Fibroblast of pulmonary artery (primary cell): ENCODE results near the gene IGIP.

Experiments
- DNase-seq: peaks from one replicate; pipeline ENCODE4 v3.0.0-alpha.2; 2010; ENCODE audit warnings: low read depth
- H3K4me3 ChIP-seq: replicated peaks from 2 replicates; pipeline ENCODE4 v1.5.1; 2011; ENCODE audit warnings: low read depth, mild to moderate bottlenecking, control low read depth, low read length, moderate library complexity
- TF ChIP-seq, protein P1 (sequence below): IDR thresholded peaks from 2 replicates; pipeline ENCODE4 v1.5.1; 2011; ENCODE audit warnings: mild to moderate bottlenecking, control low read depth, low read length, inconsistent platforms; ENCODE audit errors: missing control alignments

Gene IGIP

DNA sequence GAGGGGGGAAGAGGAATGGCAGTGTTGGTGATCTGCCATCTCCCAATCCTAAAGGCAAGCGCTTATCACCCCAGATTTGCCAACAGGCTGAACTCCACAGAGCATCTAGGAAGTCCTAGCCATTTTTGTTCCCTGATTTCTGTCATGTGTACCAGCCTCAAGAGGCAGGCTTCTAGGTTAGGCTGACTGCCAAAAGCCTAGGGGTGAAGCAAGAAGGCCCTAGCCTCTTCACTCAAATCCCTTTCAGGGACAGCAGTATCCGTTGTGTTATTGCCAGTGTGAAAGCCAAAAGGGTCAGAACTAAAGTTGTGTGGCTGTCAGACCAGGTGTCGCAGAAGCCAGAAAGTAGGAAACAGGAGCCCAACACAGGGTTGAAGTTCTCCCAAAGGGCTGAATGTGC is 14.7 kb downstream of the IGIP start:
- TF ChIP-seq, protein P1, sequence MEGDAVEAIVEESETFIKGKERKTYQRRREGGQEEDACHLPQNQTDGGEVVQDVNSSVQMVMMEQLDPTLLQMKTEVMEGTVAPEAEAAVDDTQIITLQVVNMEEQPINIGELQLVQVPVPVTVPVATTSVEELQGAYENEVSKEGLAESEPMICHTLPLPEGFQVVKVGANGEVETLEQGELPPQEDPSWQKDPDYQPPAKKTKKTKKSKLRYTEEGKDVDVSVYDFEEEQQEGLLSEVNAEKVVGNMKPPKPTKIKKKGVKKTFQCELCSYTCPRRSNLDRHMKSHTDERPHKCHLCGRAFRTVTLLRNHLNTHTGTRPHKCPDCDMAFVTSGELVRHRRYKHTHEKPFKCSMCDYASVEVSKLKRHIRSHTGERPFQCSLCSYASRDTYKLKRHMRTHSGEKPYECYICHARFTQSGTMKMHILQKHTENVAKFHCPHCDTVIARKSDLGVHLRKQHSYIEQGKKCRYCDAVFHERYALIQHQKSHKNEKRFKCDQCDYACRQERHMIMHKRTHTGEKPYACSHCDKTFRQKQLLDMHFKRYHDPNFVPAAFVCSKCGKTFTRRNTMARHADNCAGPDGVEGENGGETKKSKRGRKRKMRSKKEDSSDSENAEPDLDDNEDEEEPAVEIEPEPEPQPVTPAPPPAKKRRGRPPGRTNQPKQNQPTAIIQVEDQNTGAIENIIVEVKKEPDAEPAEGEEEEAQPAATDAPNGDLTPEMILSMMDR, result no peak
- DNase-seq, result no peak
- H3K4me3 ChIP-seq, result no peak overlapping the region

GRCh38 chr5:140141241-140141640 is 15.5 kb downstream of the IGIP start:
- no peak overlapping the region for H3K4me3 ChIP-seq
- peak; percentile 49 for DNase-seq
- TF ChIP-seq, protein P1, result no peak

- DNase-seq, result no peak
- H3K4me3 ChIP-seq, result no peak overlapping the region
- TF ChIP-seq, protein P1, result no peak
These were observed 16.5 kb downstream of the IGIP start for GRCh38 chr5:140142246-140142645.

DNA sequence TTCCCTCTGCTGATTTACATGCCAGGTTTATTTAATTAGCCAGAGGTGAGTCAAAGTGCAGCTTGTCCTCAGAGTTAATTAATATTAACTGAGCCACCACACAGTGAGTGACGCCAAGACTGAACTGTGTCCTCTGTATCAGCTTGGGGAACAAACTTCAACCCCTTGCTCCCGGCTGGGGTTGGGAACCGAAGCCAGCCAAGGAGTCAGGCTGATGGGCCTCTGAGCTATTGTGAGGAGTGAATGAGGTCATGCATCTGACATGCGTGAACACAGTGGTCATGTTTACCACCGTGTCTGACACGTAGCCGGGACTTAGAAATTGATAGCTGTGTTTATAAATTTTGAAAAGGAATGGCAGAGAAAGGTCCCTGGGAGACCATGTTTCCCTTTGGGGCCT is 17.1 kb downstream of the IGIP start:
- TF ChIP-seq, protein P1, result no peak
- no peak overlapping the region for H3K4me3 ChIP-seq
- no peak for DNase-seq

GRCh38 chr5:140143521-140144258 is 18.0 kb downstream of the IGIP start:
- no peak overlapping the region for H3K4me3 ChIP-seq
- TF ChIP-seq, protein P1, result no peak
- DNase-seq, result no peak

DNA sequence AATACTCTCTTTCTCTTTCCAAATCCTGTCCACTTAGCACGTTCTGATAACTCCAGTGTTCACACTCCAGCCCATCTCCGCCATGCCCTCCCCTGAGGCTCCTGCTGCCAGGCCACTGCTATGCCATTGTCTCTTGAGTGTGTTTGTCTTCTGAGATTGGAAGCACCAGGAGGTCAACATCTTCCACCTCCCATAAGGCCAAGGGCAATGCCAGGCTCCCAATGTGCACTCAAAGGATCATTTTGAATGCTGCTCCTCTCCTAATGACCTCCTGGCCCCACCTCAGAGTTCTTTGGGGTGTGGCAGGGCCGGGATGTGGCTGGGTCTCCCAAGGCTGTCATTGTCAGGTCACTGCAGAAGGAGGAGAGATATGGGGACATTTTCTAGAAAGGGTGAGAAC is 19.5 kb downstream of the IGIP start:
- no peak for DNase-seq
- TF ChIP-seq, protein P1, result no peak
- no peak overlapping the region for H3K4me3 ChIP-seq
